Measurements from ENCODE around the gene STRN4.

Gene STRN4

DNA sequence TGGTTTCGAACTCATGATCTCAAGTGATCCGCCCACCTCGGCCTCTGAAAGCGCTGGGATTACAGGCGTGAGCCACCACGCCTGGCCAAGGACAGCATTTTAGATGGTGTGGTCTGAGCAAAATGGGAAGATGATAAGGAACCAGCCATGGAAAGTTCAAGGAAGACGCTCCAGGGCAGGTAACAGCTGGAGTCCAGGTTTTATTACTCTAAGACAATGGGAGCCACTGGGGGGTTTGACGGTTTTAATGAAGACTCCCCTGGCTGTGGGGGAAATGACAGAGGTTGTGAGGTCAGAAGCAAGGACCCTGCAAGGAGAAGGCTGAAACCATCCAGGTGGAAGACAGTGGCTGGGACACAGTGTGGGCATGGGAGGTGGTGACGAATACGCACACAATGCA lies 50.2 kb downstream of the STRN4 start:
- Histone ChIP-seq H3K9me3 (no peaks in the 10 kb centered on the region), H3K4me3 (no peak overlapping the region), H3K36me3 (peaks cover 65 to 99% (median 91%) of the 10 kb centered on the region in 3 donors), H3K27ac (no peak overlapping the region), H3K4me1 (peaks cover 0 to 13% (median 5%) of the 10 kb centered on the region in 4 donors), H3K27me3 (no peaks in the 10 kb centered on the region)
- TF ChIP-seq, protein P1, sequence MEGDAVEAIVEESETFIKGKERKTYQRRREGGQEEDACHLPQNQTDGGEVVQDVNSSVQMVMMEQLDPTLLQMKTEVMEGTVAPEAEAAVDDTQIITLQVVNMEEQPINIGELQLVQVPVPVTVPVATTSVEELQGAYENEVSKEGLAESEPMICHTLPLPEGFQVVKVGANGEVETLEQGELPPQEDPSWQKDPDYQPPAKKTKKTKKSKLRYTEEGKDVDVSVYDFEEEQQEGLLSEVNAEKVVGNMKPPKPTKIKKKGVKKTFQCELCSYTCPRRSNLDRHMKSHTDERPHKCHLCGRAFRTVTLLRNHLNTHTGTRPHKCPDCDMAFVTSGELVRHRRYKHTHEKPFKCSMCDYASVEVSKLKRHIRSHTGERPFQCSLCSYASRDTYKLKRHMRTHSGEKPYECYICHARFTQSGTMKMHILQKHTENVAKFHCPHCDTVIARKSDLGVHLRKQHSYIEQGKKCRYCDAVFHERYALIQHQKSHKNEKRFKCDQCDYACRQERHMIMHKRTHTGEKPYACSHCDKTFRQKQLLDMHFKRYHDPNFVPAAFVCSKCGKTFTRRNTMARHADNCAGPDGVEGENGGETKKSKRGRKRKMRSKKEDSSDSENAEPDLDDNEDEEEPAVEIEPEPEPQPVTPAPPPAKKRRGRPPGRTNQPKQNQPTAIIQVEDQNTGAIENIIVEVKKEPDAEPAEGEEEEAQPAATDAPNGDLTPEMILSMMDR (IDR thresholded peaks at IDR 0.05): no peak
- intact Hi-C loops (cut with DNase I; ENCODE audit: low total_unique reads): no loop called here
- DNase-seq: no peak

DNA sequence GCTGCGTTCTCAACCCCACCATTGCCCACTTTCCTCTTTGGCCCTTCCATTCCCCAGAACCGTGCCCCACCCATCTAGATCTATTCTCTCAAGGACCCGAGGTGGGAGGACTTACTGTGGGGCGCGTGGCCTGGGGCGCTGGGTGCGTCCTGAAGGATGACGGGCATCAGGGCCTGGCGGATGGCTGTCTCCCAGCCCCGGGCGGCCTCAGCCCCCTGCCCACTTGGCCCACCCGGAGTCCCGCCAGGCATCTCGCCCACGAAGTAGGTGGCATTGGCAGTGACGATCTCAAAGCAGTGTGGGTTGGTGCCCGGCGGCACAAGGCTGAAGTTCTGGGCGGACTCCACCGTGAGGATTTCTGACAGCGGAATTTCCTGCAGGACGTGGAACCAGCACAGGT lies 52.5 kb downstream of the STRN4 start:
- peaks cover 64 to 99% (median 92%) of the 10 kb centered on the region in 3 donors for H3K36me3 ChIP-seq
- no peaks in the 10 kb centered on the region for H3K9me3 ChIP-seq
- no peak overlapping the region for H3K27ac ChIP-seq
- H3K4me1 ChIP-seq: peaks cover 0 to 13% (median 5%) of the 10 kb centered on the region in 4 donors
- intact Hi-C loops (cut with DNase I; ENCODE audit: low total_unique reads): no loop called here
- H3K27me3 ChIP-seq: no peaks in the 10 kb centered on the region
- no peak overlapping the region for H3K4me3 ChIP-seq
- TF ChIP-seq, protein P1 (IDR thresholded peaks at IDR 0.05): no peak
- DNase-seq: no peak

DNA sequence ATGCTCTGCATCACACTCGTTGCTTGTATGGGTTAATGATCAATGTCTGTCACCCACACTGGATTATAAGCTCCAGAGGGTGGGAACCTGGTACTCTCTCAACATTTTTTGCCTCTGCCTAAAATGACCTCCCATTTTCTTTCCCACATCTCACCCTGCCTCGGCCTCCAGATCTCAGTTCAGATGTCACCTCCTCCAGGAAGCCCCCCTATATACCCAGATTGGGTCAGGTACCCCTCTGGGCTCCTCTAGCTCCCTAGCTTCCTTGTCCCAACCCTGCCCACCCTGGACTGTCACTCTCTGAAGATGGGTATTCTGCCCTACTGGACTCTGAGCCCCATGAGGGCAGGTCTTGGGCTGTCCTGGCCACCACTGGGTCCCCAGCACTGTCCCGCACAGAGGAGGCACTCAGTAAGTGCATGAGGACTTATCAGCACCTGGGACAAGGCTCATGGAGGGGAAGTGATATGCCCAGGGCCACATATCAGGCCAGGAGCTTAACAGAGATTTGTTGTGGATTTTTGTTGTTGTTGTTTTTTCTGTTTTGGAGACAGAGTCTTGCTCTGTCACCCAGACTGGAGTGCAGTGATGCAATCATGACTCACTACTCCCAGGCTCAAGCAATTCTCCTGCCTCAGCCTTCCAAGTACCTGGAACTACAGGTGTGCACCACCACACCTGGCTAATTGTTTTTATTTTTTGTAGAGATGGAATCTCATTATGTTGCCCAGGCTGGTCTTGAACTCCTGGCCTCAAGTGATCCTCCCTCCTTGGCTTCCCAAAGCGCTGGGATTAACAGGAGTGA lies 53.1 kb downstream of the STRN4 start:
- intact Hi-C loops (cut with DNase I; ENCODE audit: low total_unique reads): no loop called here
- H3K27ac ChIP-seq: no peak overlapping the region
- peaks cover 69 to 99% (median 90%) of the 10 kb centered on the region in 3 donors for H3K36me3 ChIP-seq
- no peaks in the 10 kb centered on the region for H3K9me3 ChIP-seq
- H3K27me3 ChIP-seq: no peaks in the 10 kb centered on the region
- no peak overlapping the region for H3K4me3 ChIP-seq
- TF ChIP-seq, protein P1 (IDR thresholded peaks at IDR 0.05): no peak
- no peak for DNase-seq
- peaks cover 0 to 13% (median 5%) of the 10 kb centered on the region in 4 donors for H3K4me1 ChIP-seq

DNA sequence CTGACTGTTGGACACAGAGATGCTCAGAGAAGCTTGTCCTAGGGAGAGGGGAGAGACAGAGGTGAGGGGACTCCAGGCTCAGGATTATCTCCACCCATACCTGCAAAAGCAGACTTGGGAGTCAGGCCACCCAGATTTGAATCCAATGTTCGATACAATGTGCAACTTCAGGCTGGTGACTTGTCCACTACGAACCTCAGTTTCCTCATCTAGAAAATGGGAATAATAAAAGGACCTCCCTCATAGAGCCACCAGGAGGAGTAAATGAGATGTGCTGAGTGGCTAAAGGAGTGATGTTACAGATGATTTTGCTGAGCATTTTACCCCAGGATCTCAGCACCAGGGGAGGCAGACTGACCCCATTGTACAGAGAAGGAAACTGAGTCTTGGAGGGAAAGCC lies 54.3 kb downstream of the STRN4 start:
- Histone ChIP-seq H3K4me1 (peaks cover 0 to 2% (median 0%) of the 10 kb centered on the region in 4 donors), H3K9me3 (no peaks in the 10 kb centered on the region), H3K36me3 (peaks cover 80 to 100% (median 97%) of the 10 kb centered on the region in 3 donors), H3K4me3 (no peak overlapping the region), H3K27me3 (no peaks in the 10 kb centered on the region), H3K27ac (no peak overlapping the region)
- intact Hi-C loops (cut with DNase I; ENCODE audit: low total_unique reads): no loop called here
- no peak for DNase-seq
- TF ChIP-seq, protein P1 (IDR thresholded peaks at IDR 0.05): no peak

DNA sequence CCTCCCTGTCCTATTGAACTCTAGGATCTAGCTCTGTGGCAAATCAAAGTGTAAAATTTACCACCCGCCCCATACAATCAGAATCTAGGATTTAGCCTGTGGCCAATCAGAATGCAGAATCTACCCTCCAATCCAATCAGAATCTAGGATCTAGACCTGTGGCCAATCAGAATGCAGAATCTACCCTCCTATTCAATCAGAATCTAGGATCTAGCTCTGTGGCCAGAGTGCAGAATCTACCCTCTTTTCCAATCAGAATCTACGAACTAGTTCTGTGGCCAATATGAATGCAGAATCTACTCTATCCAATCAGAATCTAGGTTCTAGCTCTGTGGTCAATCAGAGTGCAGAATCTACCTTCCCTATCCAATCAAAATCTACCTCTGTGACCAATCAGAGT lies 55.1 kb downstream of the STRN4 start:
- H3K4me1 ChIP-seq: no peaks in the 10 kb centered on the region
- no peaks in the 10 kb centered on the region for H3K9me3 ChIP-seq
- no peak overlapping the region for H3K4me3 ChIP-seq
- H3K27me3 ChIP-seq: no peaks in the 10 kb centered on the region
- no peak for DNase-seq
- H3K27ac ChIP-seq: no peak overlapping the region
- intact Hi-C loops (cut with DNase I; ENCODE audit: low total_unique reads): no loop called here
- TF ChIP-seq, protein P1 (IDR thresholded peaks at IDR 0.05): no peak
- peaks cover 84 to 100% (median 96%) of the 10 kb centered on the region in 3 donors for H3K36me3 ChIP-seq

Measured in tibial artery (tissue), 4 donors.